NCI-H187 (cell line): Measurements from ENCODE around the gene C1QTNF1.
A peak's percentile ranks its signal among the peaks of the same experiment; 100 is the strongest.
"Not testable (repeated sequence)": the region's sequence is repeated elsewhere in the genome, so short reads cannot be mapped to it uniquely, and the experiment has no call there.

Experiments used
- DNase-seq, 2 experiments: peaks; one replicate each; lab custom pipeline; 2025; lab: John Stamatoyannopoulos, UW

Gene C1QTNF1

GRCh38 chr17:79005063-79005861 is 18.7 kb upstream of the C1QTNF1 start:
- peak; percentile 63 to 89 for DNase-seq

GRCh38 chr17:79006046-79006445 is 17.9 kb upstream of the C1QTNF1 start:
- no peak for DNase-seq

DNA sequence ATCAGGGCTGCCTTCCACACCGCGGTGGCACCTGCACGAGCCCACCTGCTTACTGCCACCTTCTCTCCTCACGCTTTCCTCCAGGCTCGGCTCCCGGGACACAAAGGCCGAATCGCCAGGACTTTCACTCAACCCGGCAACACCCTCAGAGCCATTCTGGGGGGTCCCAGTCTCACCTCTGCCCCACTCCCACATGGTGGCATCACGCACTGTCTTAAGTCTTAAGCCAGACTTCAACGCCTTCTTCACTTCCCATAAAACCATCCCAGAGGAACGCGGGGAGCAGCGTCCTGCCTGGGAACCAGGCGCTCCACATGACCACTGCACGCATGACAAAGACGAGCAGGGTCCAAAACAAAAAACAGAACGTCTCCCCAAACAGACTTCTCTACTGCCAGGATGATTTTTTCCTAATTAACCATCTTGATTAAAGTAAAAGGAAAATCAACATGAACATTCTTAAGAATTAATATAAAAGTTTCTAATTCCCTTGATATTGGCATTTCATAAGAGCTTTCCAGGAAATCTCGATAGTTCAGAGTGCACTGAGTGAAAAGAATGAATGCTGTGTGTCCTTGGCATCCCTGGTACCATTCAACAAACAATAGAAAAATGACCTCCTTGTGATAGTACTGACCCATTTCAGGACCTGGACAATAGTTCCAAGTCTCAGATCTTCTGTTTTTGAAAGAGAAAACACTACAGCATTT is 17.0 kb upstream of the C1QTNF1 start:
- DNase-seq = no peak

- no peak for DNase-seq
Measured at GRCh38 chr17:79007504-79008381, 16.2 kb upstream of the C1QTNF1 start.

- DNase-seq = no peak
Measured at GRCh38 chr17:79008666-79009387, 15.1 kb upstream of the C1QTNF1 start.

GRCh38 chr17:79009397-79010303 is 14.3 kb upstream of the C1QTNF1 start, which contains the start of gene CANT1:
Gene CANT1 (minus strand): TSS chr17:79009764. CDS start chr17:78997622, 12,142 bp downstream.
- DNase-seq = peak; percentile 25 to 33

GRCh38 chr17:79010304-79010646 is 13.7 kb upstream of the C1QTNF1 start:
- DNase-seq = no peak

DNA sequence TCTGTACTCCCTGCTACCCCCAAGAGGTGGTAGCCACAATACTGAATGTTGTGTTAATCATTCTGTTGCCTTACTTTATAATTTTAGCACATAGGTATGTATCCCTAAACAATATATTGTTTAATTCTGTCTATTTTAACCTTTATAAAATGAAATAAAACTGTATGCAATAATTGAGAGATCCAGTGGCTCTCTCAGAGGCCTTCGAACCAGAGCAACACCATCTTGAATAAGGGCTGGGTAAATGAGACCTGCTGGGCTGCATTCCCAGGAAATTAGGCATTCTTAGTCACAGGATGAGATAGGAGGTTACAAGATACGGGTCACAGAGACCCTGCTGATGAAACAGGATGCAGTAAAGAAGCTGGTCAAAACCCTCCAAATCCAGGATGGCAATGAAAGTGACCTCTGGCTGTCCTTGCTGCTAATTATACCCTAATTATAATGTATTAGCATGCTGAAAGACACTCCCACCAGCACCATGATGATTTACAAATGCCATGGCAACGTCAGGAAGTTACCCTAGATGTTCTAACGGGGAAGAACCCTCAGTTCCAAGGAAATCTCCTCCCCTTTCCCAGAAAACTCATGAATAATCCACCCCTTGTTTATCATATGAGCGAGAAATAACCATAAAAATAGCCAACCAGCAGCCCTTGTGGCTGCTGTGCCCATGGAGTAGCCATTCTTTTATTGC is 12.4 kb upstream of the C1QTNF1 start:
- no peak for DNase-seq

DNA sequence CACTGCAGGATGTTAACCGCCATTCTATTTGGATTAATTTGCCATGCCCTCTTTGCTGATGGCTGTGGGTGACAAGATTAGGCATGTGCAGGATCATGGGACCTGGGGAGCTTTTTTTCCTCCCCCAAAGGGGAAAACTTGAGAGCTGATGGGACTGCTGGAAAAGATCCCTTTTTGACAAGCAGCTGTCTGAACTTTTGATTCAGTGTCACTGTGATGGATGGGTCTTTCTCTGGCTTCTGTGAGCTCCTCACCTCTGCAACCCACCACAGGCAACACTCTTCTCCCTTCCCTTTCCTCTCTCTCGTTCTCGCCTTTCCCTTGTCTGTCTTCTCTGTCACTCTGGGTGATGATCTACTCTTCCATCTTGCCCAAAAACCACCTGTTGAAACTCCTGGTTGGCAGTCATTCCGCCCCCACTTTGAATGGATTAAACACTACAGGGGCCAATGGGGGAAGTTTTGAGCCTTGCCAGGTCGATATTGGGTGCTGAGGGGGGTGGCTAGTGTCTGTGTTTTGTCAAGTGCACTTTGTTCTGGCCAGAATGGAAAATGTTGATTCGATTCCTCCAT is 11.3 kb upstream of the C1QTNF1 start:
- no peak for DNase-seq

DNA sequence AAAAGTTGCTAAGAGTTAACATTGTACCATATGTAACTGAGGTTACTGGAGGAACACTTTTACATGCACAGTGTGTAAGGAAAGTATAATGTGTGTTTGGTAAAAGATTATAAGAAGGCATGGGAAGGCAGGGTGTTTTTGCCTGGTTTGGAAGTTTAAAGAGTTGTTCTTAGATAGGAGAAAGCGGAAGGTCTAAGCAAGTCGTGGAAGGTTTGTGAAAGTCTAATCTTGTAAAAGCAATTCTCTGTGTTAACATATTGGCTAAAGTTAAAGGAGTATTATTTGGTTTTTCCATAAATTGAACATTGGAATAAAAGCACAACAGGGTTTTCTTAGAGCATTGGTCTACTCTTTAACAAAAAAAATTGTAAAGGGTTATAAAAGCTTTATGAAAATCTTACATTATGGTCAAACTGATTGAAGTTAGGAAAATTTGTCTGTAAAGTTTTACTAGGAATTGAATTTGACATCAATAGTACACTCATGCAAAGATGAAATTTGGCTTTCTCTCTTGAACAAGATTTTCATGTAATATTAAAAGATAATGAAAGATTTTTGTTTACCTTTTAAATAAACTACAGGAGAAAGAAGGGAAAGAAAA is 9.7 kb upstream of the C1QTNF1 start:
- DNase-seq = no peak

GRCh38 chr17:79017546-79018369 is 6.2 kb upstream of the C1QTNF1 start:
- DNase-seq = no peak

DNA sequence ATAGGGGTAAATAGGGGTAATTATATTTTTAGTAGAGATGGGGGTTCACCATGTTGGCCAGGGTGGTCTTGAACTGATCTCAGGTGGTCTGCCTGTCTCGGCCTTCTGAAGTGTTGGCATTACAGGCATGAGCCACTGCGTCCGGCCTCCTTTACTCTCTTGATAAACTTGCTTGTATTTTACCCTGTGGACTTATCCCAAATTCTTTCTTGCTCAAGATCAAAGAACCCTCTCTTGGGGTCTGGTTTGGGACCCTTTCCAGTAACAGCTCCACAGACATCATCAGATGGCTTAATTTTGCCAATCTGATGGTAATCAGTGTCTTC is 5.6 kb upstream of the C1QTNF1 start:
- no peak for DNase-seq

- no peak for DNase-seq
Measured at GRCh38 chr17:79019261-79019631, 4.7 kb upstream of the C1QTNF1 start.

DNA sequence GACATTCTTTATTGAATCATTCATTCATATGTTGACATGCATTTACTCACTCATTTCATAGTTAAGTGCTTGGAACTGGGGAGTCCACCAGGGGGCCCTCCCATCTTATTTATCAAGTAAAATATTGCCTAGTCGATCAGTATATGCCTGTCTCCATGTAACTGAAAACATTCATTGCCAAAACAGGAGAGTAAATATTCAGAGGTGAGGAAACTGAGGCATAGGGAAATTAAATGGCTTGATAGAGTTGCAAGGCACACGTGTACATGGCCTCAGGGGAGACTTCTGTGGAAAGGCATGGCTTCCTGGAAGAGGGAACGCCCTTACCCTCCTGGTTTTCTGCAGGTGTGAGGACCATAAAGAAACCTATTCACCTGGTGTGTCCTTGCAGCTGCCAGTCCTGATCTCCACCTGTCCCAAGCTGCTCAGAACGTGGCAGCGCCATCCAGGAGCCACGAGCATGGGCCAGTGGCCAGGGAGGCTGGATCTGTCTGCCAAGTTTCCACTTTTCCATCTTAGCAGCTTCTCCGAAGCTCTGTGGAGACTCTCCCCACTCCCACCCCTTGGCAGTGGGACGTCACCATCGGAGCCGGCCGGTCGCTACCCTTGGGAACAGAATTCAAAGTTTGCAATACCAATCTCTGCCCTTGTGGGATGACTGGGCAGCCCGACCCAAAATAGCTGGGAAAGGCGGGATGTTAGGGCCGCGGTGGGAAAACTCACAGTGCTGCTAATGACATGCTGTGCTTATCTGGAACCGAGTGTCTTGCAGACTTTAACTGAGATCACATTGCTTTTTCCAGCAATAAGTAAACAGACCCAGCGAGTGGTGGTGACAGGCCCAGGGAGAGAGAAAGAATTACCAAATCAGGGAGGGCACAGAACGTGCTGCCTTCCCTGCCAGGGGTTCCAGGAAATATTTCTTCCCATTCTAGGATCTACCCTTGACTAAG is 4.1 kb upstream of the C1QTNF1 start:
- DNase-seq = peak in 1 of 2 experiments; percentile 69

DNA sequence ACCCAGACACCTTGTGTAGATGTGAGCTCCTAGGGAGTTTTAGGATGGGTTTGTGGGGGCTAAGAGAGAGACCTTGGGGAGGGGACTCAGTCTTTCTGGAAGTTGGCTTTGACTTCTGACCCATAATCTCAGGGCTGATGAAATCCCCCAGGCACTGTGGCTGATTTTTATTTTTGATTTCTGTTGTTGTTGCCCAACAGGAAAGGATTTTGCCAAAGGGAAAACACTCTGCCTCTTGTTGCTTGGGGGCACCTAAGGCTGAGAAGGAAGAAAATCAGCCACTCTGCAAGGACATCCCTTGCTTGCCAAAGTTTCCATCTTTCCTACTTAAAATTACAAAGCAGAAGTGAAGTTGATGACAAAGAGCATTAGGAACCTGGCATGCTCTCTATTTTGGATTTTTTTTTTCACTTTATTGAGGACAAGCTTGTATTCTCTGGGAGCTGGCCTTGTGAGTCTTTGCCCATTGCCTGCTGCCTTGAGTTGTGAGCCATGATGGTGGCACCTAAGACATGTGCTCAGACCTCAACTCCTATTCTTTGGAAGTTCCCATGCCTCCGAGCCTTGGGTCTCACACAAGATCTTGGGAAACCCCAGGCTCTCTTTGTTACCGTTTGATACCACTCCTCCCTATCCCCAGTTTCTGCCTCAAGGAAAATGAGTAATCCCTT is 3.2 kb upstream of the C1QTNF1 start:
- DNase-seq = no peak

- not testable (repeated sequence) for DNase-seq
Measured at GRCh38 chr17:79021929-79022328, 2.0 kb upstream of the C1QTNF1 start.

GRCh38 chr17:79022507-79022991 is 1.4 kb upstream of the C1QTNF1 start:
- no peak for DNase-seq
